PC-3 (cell line): ENCODE measurements around the gene UCK2.

Experiments
- EZH2 ChIP-seq: fragments of 300-600 bp; sonication (generic); IDR thresholded peaks from one replicate; pipeline ENCODE4 v1.6.1; 2017; ENCODE audit warnings: antibody characterized with exemption, mild to moderate bottlenecking, low read length; ENCODE audit not compliant: unreplicated experiment
- TF ChIP-seq, protein P1 (sequence below): fragments of 300-600 bp; sonication (generic); conservative IDR thresholded peaks from 2 replicates; pipeline ENCODE4 v1.5.1; 2017; ENCODE audit warnings: antibody characterized with exemption, low read depth, mild to moderate bottlenecking, low read length

DNA sequence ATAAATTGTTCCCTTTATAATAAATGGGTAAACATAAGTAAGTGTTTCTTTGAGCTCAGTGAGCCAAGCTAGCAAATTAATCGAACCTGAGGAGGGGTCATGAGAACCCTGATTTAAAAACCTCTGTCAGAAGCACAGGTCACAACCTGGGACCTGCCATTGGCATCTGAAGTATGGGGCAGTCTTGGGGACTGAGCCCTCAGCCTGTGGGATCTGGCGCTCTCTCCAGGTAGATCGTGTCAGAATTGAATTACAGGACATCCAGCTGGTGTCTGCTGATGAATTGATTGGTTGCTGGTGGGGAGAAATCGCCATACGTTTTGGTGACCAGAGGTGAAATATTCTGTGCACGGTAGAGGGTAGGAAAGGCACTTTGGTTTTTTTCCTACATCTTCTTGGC lies 17.5 kb downstream of the UCK2 start:
- TF ChIP-seq, protein P1, sequence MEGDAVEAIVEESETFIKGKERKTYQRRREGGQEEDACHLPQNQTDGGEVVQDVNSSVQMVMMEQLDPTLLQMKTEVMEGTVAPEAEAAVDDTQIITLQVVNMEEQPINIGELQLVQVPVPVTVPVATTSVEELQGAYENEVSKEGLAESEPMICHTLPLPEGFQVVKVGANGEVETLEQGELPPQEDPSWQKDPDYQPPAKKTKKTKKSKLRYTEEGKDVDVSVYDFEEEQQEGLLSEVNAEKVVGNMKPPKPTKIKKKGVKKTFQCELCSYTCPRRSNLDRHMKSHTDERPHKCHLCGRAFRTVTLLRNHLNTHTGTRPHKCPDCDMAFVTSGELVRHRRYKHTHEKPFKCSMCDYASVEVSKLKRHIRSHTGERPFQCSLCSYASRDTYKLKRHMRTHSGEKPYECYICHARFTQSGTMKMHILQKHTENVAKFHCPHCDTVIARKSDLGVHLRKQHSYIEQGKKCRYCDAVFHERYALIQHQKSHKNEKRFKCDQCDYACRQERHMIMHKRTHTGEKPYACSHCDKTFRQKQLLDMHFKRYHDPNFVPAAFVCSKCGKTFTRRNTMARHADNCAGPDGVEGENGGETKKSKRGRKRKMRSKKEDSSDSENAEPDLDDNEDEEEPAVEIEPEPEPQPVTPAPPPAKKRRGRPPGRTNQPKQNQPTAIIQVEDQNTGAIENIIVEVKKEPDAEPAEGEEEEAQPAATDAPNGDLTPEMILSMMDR: no peak
- TF ChIP-seq EZH2: no peak
